LNCaP clone FGC (cell line): ENCODE results near the gene PRDM16.
"Not testable (repeated sequence)": the region's sequence is repeated elsewhere in the genome, so short reads cannot be mapped to it uniquely, and the experiment has no call there.

ENCODE experiments used
- DNase-seq: peaks from one replicate; pipeline ENCODE4 v3.0.0-alpha.2; 2011; ENCODE audit warnings: low read depth
- H3K4me3 ChIP-seq: 2 replicates; pipeline ENCODE4 v1.5.1; 2011; ENCODE audit warnings: mild to moderate bottlenecking, low read depth, low read length, control low read depth
- CTCF ChIP-seq: IDR thresholded peaks from 2 replicates; pipeline ENCODE4 v1.5.1; 2012; ENCODE audit warnings: mild to moderate bottlenecking; ENCODE audit not compliant: control insufficient read depth, insufficient read depth; ENCODE audit errors: extremely low read depth

The PRDM16 gene

DNA sequence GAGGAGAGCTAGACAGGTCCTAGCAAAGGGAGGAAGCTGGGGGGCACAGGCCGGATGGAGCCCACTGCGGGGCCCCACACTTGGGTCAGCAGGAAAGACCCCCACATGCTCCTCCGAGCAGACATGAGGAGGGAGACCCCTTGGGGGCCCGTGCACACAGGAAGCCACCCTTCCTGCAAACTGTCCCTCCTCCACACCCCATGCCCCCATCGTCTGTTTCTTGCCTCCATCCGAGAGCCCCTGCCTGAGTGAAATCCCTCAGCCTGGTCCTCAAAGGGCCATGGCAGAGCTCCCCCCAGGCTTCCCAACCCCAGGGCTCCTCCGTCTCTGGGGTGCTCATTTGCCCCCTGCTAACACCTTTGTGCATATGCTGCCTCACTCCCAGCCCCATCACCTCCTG lies 168.0 kb downstream of the PRDM16 start:
- TF ChIP-seq CTCF = no peak
- no peak for DNase-seq
- H3K4me3 ChIP-seq = no peak overlapping the region

GRCh38 chr1:3237570-3237969 lies 168.6 kb downstream of the PRDM16 start:
- no peak for DNase-seq
- no peak for TF ChIP-seq CTCF
- no peak overlapping the region for H3K4me3 ChIP-seq

GRCh38 chr1:3237994-3238702 lies 169.1 kb downstream of the PRDM16 start:
- H3K4me3 ChIP-seq = no peak overlapping the region
- DNase-seq = no peak
- TF ChIP-seq CTCF = no peak

DNA sequence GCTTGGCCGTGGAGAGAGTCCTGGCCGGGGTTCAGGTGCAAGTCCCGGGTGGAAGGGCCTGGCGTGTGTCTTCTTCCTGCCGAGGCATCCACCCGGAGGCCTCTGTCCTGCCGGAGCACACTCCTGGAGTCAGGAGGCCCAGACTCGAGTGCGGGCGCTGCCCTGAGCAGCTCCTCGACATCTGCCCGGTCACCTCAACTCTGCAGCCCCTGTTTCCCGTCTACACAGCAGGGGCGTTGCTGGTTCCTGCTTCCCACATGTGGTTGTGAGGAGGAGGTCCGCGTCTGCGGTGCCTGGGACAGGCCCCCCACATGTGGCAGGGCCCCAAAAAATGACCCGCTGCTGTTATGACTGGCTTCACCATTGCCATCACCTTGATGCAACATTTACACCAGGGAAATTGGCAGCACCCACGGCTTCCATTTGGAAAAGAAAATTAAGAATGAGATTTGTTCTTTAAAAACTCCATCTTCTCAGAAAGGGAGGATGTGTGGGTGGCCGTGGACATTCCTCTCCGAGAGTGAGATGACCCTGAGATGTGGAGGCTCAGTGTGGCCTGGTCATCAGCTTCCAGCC lies 169.8 kb downstream of the PRDM16 start:
- TF ChIP-seq CTCF = no peak

GRCh38 chr1:3239991-3240390 lies 171.0 kb downstream of the PRDM16 start:
- not testable (repeated sequence) for H3K4me3 ChIP-seq, DNase-seq

More for the DNA sequence above, 169.8 kb downstream of the PRDM16 start:
- no peak for DNase-seq
- no peak overlapping the region for H3K4me3 ChIP-seq

DNA sequence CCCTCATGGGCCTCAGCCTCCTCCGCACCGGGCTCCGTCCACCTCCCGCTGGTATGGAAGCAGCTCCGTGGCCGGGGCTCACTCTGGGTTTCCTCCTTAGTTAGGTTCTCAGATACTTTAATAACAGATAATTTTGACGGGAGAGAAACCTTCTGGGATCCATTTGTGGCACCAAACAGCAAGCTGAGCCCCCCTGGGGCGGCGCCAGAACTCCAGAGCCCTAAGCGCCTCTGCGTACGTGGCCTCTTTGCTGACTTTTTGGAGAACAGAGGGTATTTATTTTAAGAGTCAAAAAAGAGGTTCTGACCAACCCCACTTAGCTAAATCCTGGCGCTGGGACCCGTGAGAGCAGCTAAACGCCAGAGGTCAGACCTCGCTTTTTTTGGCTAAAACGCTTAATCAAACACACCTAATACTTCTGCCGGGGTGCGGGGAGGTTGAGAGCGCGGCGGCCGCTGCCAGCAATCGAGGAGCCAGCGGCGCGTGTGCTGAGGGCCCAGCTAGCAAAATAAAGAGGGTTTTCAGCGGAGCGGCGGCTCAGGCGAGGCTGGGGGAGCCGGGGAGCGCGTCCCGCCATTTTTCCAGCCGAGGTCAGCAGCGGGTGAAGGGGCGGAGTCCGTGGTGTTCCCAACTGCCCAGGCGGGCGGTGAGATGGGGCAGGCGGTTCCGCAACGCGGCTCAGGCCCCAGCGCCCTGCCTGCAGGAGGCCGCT lies 171.7 kb downstream of the PRDM16 start:
- TF ChIP-seq CTCF = no peak
- DNase-seq = no peak
- no peak overlapping the region for H3K4me3 ChIP-seq

GRCh38 chr1:3241236-3241550 lies 172.2 kb downstream of the PRDM16 start:
- no peak for TF ChIP-seq CTCF
- no peak overlapping the region for H3K4me3 ChIP-seq
- DNase-seq = no peak
